PC-9 (cell line): ENCODE data around the gene PRKAR2B. TPM values are rescaled to one million over a fixed set of nuclear protein-coding genes. Genes with fewer than 3 reads are reported as not detected.

ENCODE experiments used
- BruUV-seq: library from RNA; stranded (reverse); fragments of 400-500 nt; replicated peaks from 2 replicates; lab custom pipeline; 2021; lab: Mats Ljungman, UMichigan
- CTCF ChIA-PET: fragments of 300-600 bp; sonication (Branson Sonifier 250); formaldehyde crosslinking; loops from one replicate; lab custom pipeline; 2022; ENCODE audit warnings: antibody characterized with exemption; lab: Charles Lee
- POLR2A ChIA-PET: fragments of 300-600 bp; sonication (Branson Sonifier 250); formaldehyde crosslinking; loops from one replicate; lab custom pipeline; 2022; ENCODE audit warnings: antibody characterized with exemption; ENCODE audit not compliant: unreplicated experiment; lab: Charles Lee
- DNase-seq, 2 experiments: peaks; one replicate each; pipeline versions ENCODE4 v3.0.0 to v3.0.0-alpha.2; 2015 to 2022; ENCODE audit warnings: mixed read lengths in 1 of 2
- H2AFZ ChIP-seq: fragments of 200-600 bp; sonication (generic); 2 replicates; pipeline ENCODE4 v1.8.1; 2017; ENCODE audit warnings: antibody characterized with exemption
- H3F3A ChIP-seq: fragments of 200-600 bp; sonication (generic); 2 replicates; pipeline ENCODE4 v1.8.1; 2017; ENCODE audit warnings: antibody characterized with exemption, mild to moderate bottlenecking, low read depth; ENCODE audit not compliant: insufficient read depth
- H3K27ac ChIP-seq: fragments of 200-600 bp; sonication (generic); 2 replicates; pipeline ENCODE4 v1.6.1; 2016; ENCODE audit warnings: mixed run types
- H3K27me3 ChIP-seq: fragments of 200-600 bp; sonication (generic); 2 replicates; pipeline ENCODE4 v1.6.1; 2016; ENCODE audit warnings: low read depth, mixed run types; ENCODE audit not compliant: insufficient read depth
- H3K36me3 ChIP-seq: fragments of 200-600 bp; sonication (generic); 2 replicates; pipeline ENCODE4 v1.6.1; 2016; ENCODE audit warnings: low read depth, mixed run types
- H3K4me1 ChIP-seq: fragments of 200-600 bp; sonication (generic); replicated peaks from 2 replicates; pipeline ENCODE4 v1.6.1; 2016; ENCODE audit warnings: mixed run types; ENCODE audit not compliant: insufficient read depth
- H3K4me2 ChIP-seq: fragments of 200-600 bp; sonication (generic); 2 replicates; pipeline ENCODE4 v1.6.1; 2017; ENCODE audit warnings: mixed run types
- H3K4me3 ChIP-seq: fragments of 200-600 bp; sonication (generic); 2 replicates; pipeline ENCODE4 v1.6.1; 2016; ENCODE audit warnings: mixed run types
- H3K79me2 ChIP-seq: fragments of 200-600 bp; sonication (generic); 2 replicates; pipeline ENCODE4 v1.6.1; 2017; ENCODE audit warnings: low read depth, mixed run types
- H3K9me2 ChIP-seq: fragments of 200-600 bp; sonication (generic); 2 replicates; pipeline ENCODE4 v1.8.1; 2017; ENCODE audit warnings: mild to moderate bottlenecking; ENCODE audit not compliant: insufficient read depth
- H3K9me3 ChIP-seq: fragments of 200-600 bp; sonication (generic); 2 replicates; pipeline ENCODE4 v1.8.1; 2016; ENCODE audit warnings: low read depth; ENCODE audit not compliant: insufficient read depth
- H4K20me1 ChIP-seq: fragments of 200-600 bp; sonication (generic); 2 replicates; pipeline ENCODE4 v1.8.1; 2017; ENCODE audit not compliant: insufficient read depth
- EZH2 ChIP-seq: fragments of 200-600 bp; sonication (generic); IDR thresholded peaks from 2 replicates; pipeline ENCODE4 v1.8.0; 2017; ENCODE audit warnings: antibody characterized with exemption, low read depth
- intact Hi-C: fragments of 100-400 bp; cut with micrococcal nuclease; formaldehyde crosslinking; loops from one replicate; pipeline ENCODE4 v1.10.0; 2022; ENCODE audit not compliant: unreplicated experiment
- total RNA-seq: library from RNA; stranded (reverse); gene quantifications from 2 replicates; pipeline ENCODE4 v1.2.3, GENCODE V29; 2021
- TF ChIP-seq, protein P1 (sequence below): fragments of 200-600 bp; sonication (generic); conservative IDR thresholded peaks from 2 replicates; pipeline ENCODE4 v1.6.1; 2017; ENCODE audit warnings: mixed run types, antibody characterized with exemption, mild to moderate bottlenecking, moderate library complexity

The PRKAR2B gene
- total RNA-seq, 1 experiment from 2014 or later, result 2.9 TPM

DNA sequence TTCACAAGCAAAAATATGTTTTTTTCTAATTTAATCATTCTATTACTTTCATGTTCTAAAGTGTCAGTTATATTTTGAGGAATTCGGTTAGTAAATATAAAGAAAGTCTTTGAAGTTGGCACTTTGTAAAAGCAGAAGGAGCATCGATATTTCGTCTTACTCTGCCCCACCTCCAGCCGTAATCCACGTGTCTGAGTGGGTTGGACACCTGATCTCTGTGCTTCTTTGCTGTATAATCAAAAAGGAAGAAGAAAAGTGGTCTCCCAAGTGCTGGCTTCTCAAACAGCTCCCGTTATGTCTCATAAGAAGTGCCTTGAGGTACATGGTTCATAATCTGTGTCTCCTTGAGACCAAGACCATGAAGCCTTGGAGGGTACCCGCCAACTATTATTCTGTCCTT, 19.8 kb downstream of the PRKAR2B start:
- Histone ChIP-seq H3K4me3 (no peak overlapping the region), H3K9me2 (peaks cover 4% of the 10 kb centered on the region; the same call in 1 of the 2 replicates), H3K9me3 (no peaks in the 10 kb centered on the region; the same call in 1 of the 2 replicates), H3K4me1 (no peaks in the 10 kb centered on the region), H4K20me1 (no peaks in the 10 kb centered on the region), H3K36me3 (no peaks in the 10 kb centered on the region), H3K27ac (no peak overlapping the region), H2AFZ (no peak overlapping the region), H3K27me3 (no peaks in the 10 kb centered on the region), H3K4me2 (no peak overlapping the region), H3K79me2 (no peaks in the 10 kb centered on the region), H3F3A (no peaks in the 10 kb centered on the region)
- no TSS peak for BruUV-seq
- intact Hi-C loops, result no loop called here
- CTCF ChIA-PET, result no interaction called here
- no peak for DNase-seq
- POLR2A ChIA-PET, result no interaction called here
- TF ChIP-seq, protein P1, sequence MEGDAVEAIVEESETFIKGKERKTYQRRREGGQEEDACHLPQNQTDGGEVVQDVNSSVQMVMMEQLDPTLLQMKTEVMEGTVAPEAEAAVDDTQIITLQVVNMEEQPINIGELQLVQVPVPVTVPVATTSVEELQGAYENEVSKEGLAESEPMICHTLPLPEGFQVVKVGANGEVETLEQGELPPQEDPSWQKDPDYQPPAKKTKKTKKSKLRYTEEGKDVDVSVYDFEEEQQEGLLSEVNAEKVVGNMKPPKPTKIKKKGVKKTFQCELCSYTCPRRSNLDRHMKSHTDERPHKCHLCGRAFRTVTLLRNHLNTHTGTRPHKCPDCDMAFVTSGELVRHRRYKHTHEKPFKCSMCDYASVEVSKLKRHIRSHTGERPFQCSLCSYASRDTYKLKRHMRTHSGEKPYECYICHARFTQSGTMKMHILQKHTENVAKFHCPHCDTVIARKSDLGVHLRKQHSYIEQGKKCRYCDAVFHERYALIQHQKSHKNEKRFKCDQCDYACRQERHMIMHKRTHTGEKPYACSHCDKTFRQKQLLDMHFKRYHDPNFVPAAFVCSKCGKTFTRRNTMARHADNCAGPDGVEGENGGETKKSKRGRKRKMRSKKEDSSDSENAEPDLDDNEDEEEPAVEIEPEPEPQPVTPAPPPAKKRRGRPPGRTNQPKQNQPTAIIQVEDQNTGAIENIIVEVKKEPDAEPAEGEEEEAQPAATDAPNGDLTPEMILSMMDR, result no peak
- no peak for TF ChIP-seq EZH2

- H3K9me2 ChIP-seq, result peaks cover 4% of the 10 kb centered on the region; the same call in 1 of the 2 replicates
- no peak overlapping the region for H2AFZ ChIP-seq
- no peak for TF ChIP-seq EZH2
- TF ChIP-seq, protein P1, result no peak
- ChIA-PET POLR2A (no interaction called here), CTCF (interaction anchor here (0.7 kb wide), 1 partner anchor 739 kb away, joined by 5 read pairs; no protein-coding TSS in a partner anchor)
- no peaks in the 10 kb centered on the region for H3K36me3 ChIP-seq
- no peak overlapping the region for H3K27ac ChIP-seq
- no peaks in the 10 kb centered on the region for H3K27me3 ChIP-seq
- intact Hi-C loops, result no loop called here
- no TSS peak for BruUV-seq
- DNase-seq, result no peak
- no peak overlapping the region for H3K4me2 ChIP-seq
- no peaks in the 10 kb centered on the region; the same call in 1 of the 2 replicates for H3K9me3 ChIP-seq
- H3K4me1 ChIP-seq, result no peaks in the 10 kb centered on the region
- no peaks in the 10 kb centered on the region for H3F3A ChIP-seq
- no peaks in the 10 kb centered on the region for H4K20me1 ChIP-seq
- H3K79me2 ChIP-seq, result no peaks in the 10 kb centered on the region
- no peak overlapping the region for H3K4me3 ChIP-seq
These were observed 21.4 kb downstream of the PRKAR2B start for GRCh38 chr7:107065929-107066247.

DNA sequence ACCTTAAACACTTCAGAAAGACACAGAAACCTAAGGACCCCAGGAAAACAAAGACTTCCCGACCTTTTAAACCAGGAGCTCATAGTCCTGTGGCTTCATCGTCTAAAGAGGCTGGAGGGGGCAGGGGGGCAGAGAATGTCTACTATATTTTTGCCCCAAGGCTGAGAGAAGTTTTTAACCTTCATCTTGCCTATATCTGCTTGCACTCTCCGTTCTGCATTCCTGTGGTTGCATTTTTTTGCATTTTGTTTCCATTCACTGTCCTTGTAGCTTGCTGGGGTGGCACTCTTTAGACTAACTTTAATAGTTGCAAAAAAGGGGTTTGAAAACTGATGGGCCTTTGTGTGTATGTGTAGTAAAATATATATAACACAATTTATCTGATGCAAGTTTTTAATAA, 23.7 kb downstream of the PRKAR2B start:
- H3K79me2 ChIP-seq, result no peaks in the 10 kb centered on the region
- CTCF ChIA-PET, result interaction anchor here (0.6 kb wide), 1 partner anchor 106 kb away, joined by 6 read pairs; no protein-coding TSS in a partner anchor
- DNase-seq, result no peak

More for the DNA sequence above, 23.7 kb downstream of the PRKAR2B start:
- POLR2A ChIA-PET, result interaction anchor here (0.6 kb wide), 1 partner anchor 287 kb away, joined by 4 read pairs; no protein-coding TSS in a partner anchor
- Histone ChIP-seq H2AFZ (no peak overlapping the region), H3K4me1 (no peaks in the 10 kb centered on the region), H3K27ac (no peak overlapping the region), H3K9me2 (no peaks in the 10 kb centered on the region), H3K9me3 (no peaks in the 10 kb centered on the region; the same call in 1 of the 2 replicates), H3K27me3 (no peaks in the 10 kb centered on the region), H3K4me2 (no peak overlapping the region), H4K20me1 (no peaks in the 10 kb centered on the region), H3K36me3 (no peaks in the 10 kb centered on the region), H3F3A (no peaks in the 10 kb centered on the region), H3K4me3 (no peak overlapping the region)
- no TSS peak for BruUV-seq
- TF ChIP-seq, protein P1, result no peak
- no peak for TF ChIP-seq EZH2
- intact Hi-C loops, result no loop called here
